A549 (cell line): Measurements from ENCODE around the gene KAT2A. TPM values are rescaled to one million over a fixed set of nuclear protein-coding genes. Genes with fewer than 3 reads are reported as not detected.
A peak's percentile ranks its signal among the peaks of the same experiment; 100 is the strongest.

Experiments
- ATAC-seq, 2 experiments: fragments of 200-7000 bp in 1 of 2; fragments of >200 bp in 1 of 2; cut with Nextera tagmentation in 1 of 2; cut with Tn5 transposase in 1 of 2; 3 replicates each; pipeline versions ENCODE4 v1.8.0 to v1.9.1; 2018 to 2020; ENCODE audit warnings: mild to moderate bottlenecking in 1 of 2, moderate library complexity in 1 of 2
- CTCF ChIA-PET: fragments of 300-600 bp; sonication (Branson Sonifier 250); formaldehyde crosslinking; extraction: SDS; loops from one replicate; lab custom pipeline; 2021; ENCODE audit warnings: antibody characterized with exemption, inconsistent platforms; lab: Yijun Ruan, JAX
- POLR2A ChIA-PET: fragments of 350-600 bp; formaldehyde crosslinking; extraction: SDS; loops from one replicate; lab custom pipeline; 2021; ENCODE audit warnings: antibody characterized with exemption, inconsistent platforms; lab: Yijun Ruan, JAX
- DNase-seq, 2 experiments: peaks; one replicate each; pipeline versions ENCODE4 v3.0.0 to v3.0.0-alpha.2; 2011 to 2016; ENCODE audit warnings: low read depth in 1 of 2, low spot score in 1 of 2
- FAIRE-seq: peaks from 2 replicates; lab custom pipeline; 2011; peaks lifted over from hg19 to GRCh38; lab: Jason Lieb, UNC
- H3K27ac ChIP-seq, 2 experiments: fragments of >200 bp; sonication (Bioruptor Twin); formaldehyde crosslinking; 3 replicates each; pipeline ENCODE4 v1.5.1; 2016 to 2017
- H3K4me1 ChIP-seq: fragments of >200 bp; sonication (Bioruptor Twin); formaldehyde crosslinking; 3 replicates; pipeline ENCODE4 v1.6.1; 2016
- H3K4me2 ChIP-seq: fragments of >200 bp; sonication (Bioruptor Twin); formaldehyde crosslinking; 3 replicates; pipeline ENCODE4 v1.6.1; 2016
- H3K4me3 ChIP-seq: fragments of >200 bp; sonication (Bioruptor Twin); formaldehyde crosslinking; 3 replicates; pipeline ENCODE4 v1.5.1; 2016
- H3K9me3 ChIP-seq: fragments of >200 bp; sonication (Bioruptor Twin); formaldehyde crosslinking; 3 replicates; pipeline ENCODE4 v1.6.1; 2016
- ATOH8 ChIP-seq: fragments of 250-450 bp; sonication (Bioruptor Pico); IDR thresholded peaks from 2 replicates; pipeline ENCODE4 v1.5.0; 2020; ENCODE audit warnings: low read depth, mild to moderate bottlenecking, moderate library complexity
- BCL3 ChIP-seq: fragments of >200 bp; sonication (Bioruptor Twin); formaldehyde crosslinking; IDR thresholded peaks from 3 replicates; pipeline ENCODE4 v1.6.1; 2016
- BHLHE40 ChIP-seq: IDR thresholded peaks from 2 replicates; pipeline ENCODE4 v1.6.1; 2012; ENCODE audit warnings: low read depth, low read length, inconsistent platforms
- CTCF ChIP-seq: fragments of >200 bp; sonication (Bioruptor Twin); formaldehyde crosslinking; IDR thresholded peaks from 3 replicates; pipeline ENCODE4 v1.5.1; 2016
- EHF ChIP-seq: fragments of 250-450 bp; sonication (Bioruptor Pico); IDR thresholded peaks from 2 replicates; pipeline ENCODE4 v1.5.0; 2020; ENCODE audit warnings: mild to moderate bottlenecking
- EHMT2 ChIP-seq: fragments of 200-600 bp; sonication (generic); IDR thresholded peaks from 2 replicates; pipeline ENCODE4 v1.6.1; 2016; ENCODE audit warnings: antibody characterized with exemption, low read depth, mild to moderate bottlenecking, moderate library complexity
- ESRRA ChIP-seq: fragments of 150-350 bp; IDR thresholded peaks from 2 replicates; pipeline ENCODE4 v1.6.1; 2014; ENCODE audit warnings: mild to moderate bottlenecking, low read length, borderline replicate concordance
- FOSL2 ChIP-seq, 2 experiments: fragments of 450-650 bp in 1 of 2; fragments of >200 bp in 1 of 2; sonication (Bioruptor Twin) in 1 of 2; formaldehyde crosslinking; IDR thresholded peaks; 2 replicates each; pipeline versions ENCODE4 v1.5.0 to v1.6.1; 2016 to 2020; ENCODE audit warnings: mild to moderate bottlenecking in 1 of 2, moderate library complexity in 1 of 2
- GATA3 ChIP-seq: IDR thresholded peaks from 2 replicates; pipeline ENCODE4 v1.6.1; 2012; ENCODE audit warnings: borderline replicate concordance
- HDAC2 ChIP-seq: fragments of 200-600 bp; sonication (generic); IDR thresholded peaks from 2 replicates; pipeline ENCODE4 v1.6.1; 2016
- HES2 ChIP-seq: fragments of >200 bp; sonication (Bioruptor Twin); formaldehyde crosslinking; IDR thresholded peaks from 2 replicates; pipeline ENCODE4 v1.6.1; 2016
- HEYL ChIP-seq: fragments of 250-450 bp; sonication (Bioruptor Pico); IDR thresholded peaks from 2 replicates; pipeline ENCODE4 v1.8.0; 2021; ENCODE audit warnings: mild to moderate bottlenecking, moderate library complexity
- HMGXB4 ChIP-seq: fragments of 250-450 bp; sonication (Bioruptor Pico); IDR thresholded peaks from 2 replicates; pipeline ENCODE4 v1.5.0; 2021; ENCODE audit warnings: mild to moderate bottlenecking, moderate library complexity, borderline replicate concordance
- HOXA7 ChIP-seq: fragments of 250-450 bp; sonication (Bioruptor Pico); IDR thresholded peaks from 2 replicates; pipeline ENCODE4 v1.5.0; 2020; ENCODE audit warnings: mild to moderate bottlenecking, moderate library complexity
- HOXB13 ChIP-seq: fragments of 250-450 bp; sonication (Bioruptor Pico); IDR thresholded peaks from 2 replicates; pipeline ENCODE4 v1.5.0; 2020; ENCODE audit warnings: low read depth, mild to moderate bottlenecking, moderate library complexity
- KDM5A ChIP-seq: fragments of 200-600 bp; sonication (generic); IDR thresholded peaks from 2 replicates; pipeline ENCODE4 v1.6.1; 2016; ENCODE audit warnings: antibody characterized with exemption, mild to moderate bottlenecking
- MAFK ChIP-seq: fragments of 450-650 bp; IDR thresholded peaks from 2 replicates; pipeline ENCODE4 v1.6.1; 2014; ENCODE audit not compliant: partially characterized antibody
- MAX ChIP-seq: IDR thresholded peaks from 2 replicates; pipeline ENCODE4 v1.6.1; 2012
- NPAS2 ChIP-seq: fragments of 250-450 bp; sonication (Bioruptor Pico); IDR thresholded peaks from 2 replicates; pipeline ENCODE4 v1.8.0; 2022; ENCODE audit warnings: mild to moderate bottlenecking, moderate library complexity, borderline replicate concordance
- POLR2A ChIP-seq: IDR thresholded peaks from 2 replicates; pipeline ENCODE4 v1.6.1; 2012; ENCODE audit warnings: mild to moderate bottlenecking, low read length
- POLR2AphosphoS2 ChIP-seq: conservative IDR thresholded peaks from 2 replicates; pipeline ENCODE4 v1.6.1; 2012; ENCODE audit warnings: low read length, improper control_type of control experiment, inconsistent platforms
- RCOR1 ChIP-seq: fragments of 150-350 bp; IDR thresholded peaks from 2 replicates; pipeline ENCODE4 v1.6.1; 2014; ENCODE audit warnings: antibody characterized with exemption, low read length, low read depth
- REST ChIP-seq: fragments of 200-600 bp; sonication (generic); IDR thresholded peaks from 2 replicates; pipeline ENCODE4 v1.6.1; 2016; ENCODE audit warnings: antibody characterized with exemption, mild to moderate bottlenecking, moderate library complexity
- RFX5 ChIP-seq: fragments of 450-650 bp; IDR thresholded peaks from 2 replicates; pipeline ENCODE4 v1.7.1; 2014; ENCODE audit warnings: antibody characterized with exemption, mild to moderate bottlenecking, moderate library complexity
- ZC3H11A ChIP-seq: fragments of 450-650 bp; IDR thresholded peaks from 2 replicates; pipeline ENCODE4 v1.6.1; 2014; ENCODE audit warnings: antibody characterized with exemption, mild to moderate bottlenecking
- ZNF302 ChIP-seq: fragments of 250-450 bp; sonication (Bioruptor Pico); IDR thresholded peaks from 2 replicates; pipeline ENCODE4 v1.9.0; 2021; ENCODE audit warnings: inconsistent platforms, mild to moderate bottlenecking, moderate library complexity
- WGBS: methylation state at CpG from one replicate; pipeline ENCODE4 v1.1.6; 2017; ENCODE audit errors: missing lambda C conversion rate; 5-methylcytosine and 5-hydroxymethylcytosine counted together
- polyA plus RNA-seq, 4 experiments: library from polyadenylated mRNA; depleted of rRNA in 3 of 4; stranded (reverse); fragments of >200 nt; fragmentation: RNase III in 1 of 4; extraction: RNeasy Plus Mini Kit Qiagen cat#74134 plus additional on column Dnase treatment in 1 of 4; gene quantifications; 2 replicates in 3 of 4; 3 replicates in 1 of 4; pipeline ENCODE4 v1.2.3, GENCODE V29; 2011 to 2017

The KAT2A gene
- polyA plus RNA-seq, 2 of the 4 experiments (the other 2 are of a cell fraction), result 42.2 to 68.1 TPM

GRCh38 chr17:42090964-42091790 lies 30.0 kb downstream of the KAT2A start:
- WGBS, result 86% methylated on average over 8 of the region's 8 CpGs
- H3K4me2 ChIP-seq, result no peak overlapping the region
- H3K4me3 ChIP-seq, result no peak overlapping the region
- FAIRE-seq (no peak), DNase-seq (no peak), ATAC-seq (0 out of 6 replicates have a peak, but pooled peaks of 1 of the 2 experiments have one; percentile 10)
- TF ChIP-seq HDAC2, result no peak
- TF ChIP-seq NPAS2 (CRISPR knock-in tag), result no peak
- TF ChIP-seq ATOH8 (CRISPR knock-in tag), result no peak
- TF ChIP-seq ZNF302, result no peak
- no peak for TF ChIP-seq FOSL2 (IDR thresholded peaks at IDR 0.05)
- no peak for TF ChIP-seq FOSL2 (CRISPR knock-in tag; IDR thresholded peaks at IDR 0.05)
- no peak for TF ChIP-seq ESRRA
- no peak for TF ChIP-seq REST
- TF ChIP-seq MAX, result no peak
- no peak for TF ChIP-seq RCOR1
- TF ChIP-seq HOXB13 (CRISPR knock-in tag), result no peak
- TF ChIP-seq GATA3, result no peak
- TF ChIP-seq HES2, result no peak
- no peak for TF ChIP-seq ZC3H11A
- H3K9me3 ChIP-seq, result no peaks in the 10 kb centered on the region
- H3K4me1 ChIP-seq, result 0 out of 3 replicates have a peak, but pooled peaks cover 3% of the 10 kb centered on the region
- ChIA-PET CTCF (interaction anchor here (0.8 to 39.5 kb wide), 11 partner anchors 10 to 132 kb away, joined by 3 to 658 read pairs (median 7); partner anchors contain the start of genes DNAJC7, KAT2A and NKIRAS2), POLR2A (no interaction called here)
- no peak overlapping the region for H3K27ac ChIP-seq

GRCh38 chr17:42088736-42089135 lies 32.4 kb downstream of the KAT2A start:
- ChIA-PET POLR2A (no interaction called here), CTCF (interaction anchor here (0.9 to 39.5 kb wide), 5 partner anchors 9 to 125 kb away, joined by 3 to 658 read pairs (median 41); partner anchors contain the start of genes DNAJC7, KAT2A and NKIRAS2)
- Histone ChIP-seq H3K9me3 (no peaks in the 10 kb centered on the region), H3K4me1 (0 out of 3 replicates have a peak, but pooled peaks cover 3% of the 10 kb centered on the region), H3K27ac (no peak overlapping the region), H3K4me2 (no peak overlapping the region), H3K4me3 (no peak overlapping the region)
- no peak for FAIRE-seq
- 80% methylated on average over 8 of the region's 8 CpGs for WGBS
- peak in 1 of 2 experiments; percentile 11; a peak in 1 of 6 replicates for ATAC-seq
- no peak for DNase-seq
- no peak for TF ChIP-seq RFX5
- TF ChIP-seq EHF (CRISPR knock-in tag), result no peak
- TF ChIP-seq POLR2A, result no peak
- no peak for TF ChIP-seq HOXA7 (CRISPR knock-in tag)
- no peak for TF ChIP-seq MAFK
- TF ChIP-seq CTCF, result no peak
- TF ChIP-seq NPAS2 (CRISPR knock-in tag), result no peak
- TF ChIP-seq KDM5A, result no peak
- TF ChIP-seq HMGXB4 (CRISPR knock-in tag), result no peak
- no peak for TF ChIP-seq MAX
- TF ChIP-seq BHLHE40, result no peak
- no peak for TF ChIP-seq HEYL (CRISPR knock-in tag)
- no peak for TF ChIP-seq EHMT2
- TF ChIP-seq RCOR1, result no peak
- TF ChIP-seq POLR2AphosphoS2, result no peak
- no peak for TF ChIP-seq BCL3
